Suprapubic skin (tissue), 4 donors: ENCODE data around the gene GMDS.

Source experiments
- POLR2A ChIP-seq, 2 donors: fragments of 450-650 bp; IDR thresholded peaks; one replicate each; pipeline ENCODE4 v1.6.1; 2017; ENCODE audit warnings: antibody characterized with exemption in 2 of 2, mild to moderate bottlenecking in 2 of 2, moderate library complexity in 2 of 2
- POLR2AphosphoS5 ChIP-seq, 3 donors: sonication (generic); formaldehyde crosslinking; IDR thresholded peaks; one replicate each; pipeline ENCODE4 v1.6.1; 2017; ENCODE audit warnings: antibody characterized with exemption in 3 of 3
- TF ChIP-seq, protein P1 (sequence below), 2 donors: fragments of 200-600 bp in 1 of 2; fragments of 450-650 bp in 1 of 2; sonication (generic) in 1 of 2; IDR thresholded peaks; one replicate each; pipeline ENCODE4 v1.5.1; 2016 to 2019; ENCODE audit warnings: antibody characterized with exemption in 2 of 2, mild to moderate bottlenecking in 1 of 2, moderate library complexity in 1 of 2

DNA sequence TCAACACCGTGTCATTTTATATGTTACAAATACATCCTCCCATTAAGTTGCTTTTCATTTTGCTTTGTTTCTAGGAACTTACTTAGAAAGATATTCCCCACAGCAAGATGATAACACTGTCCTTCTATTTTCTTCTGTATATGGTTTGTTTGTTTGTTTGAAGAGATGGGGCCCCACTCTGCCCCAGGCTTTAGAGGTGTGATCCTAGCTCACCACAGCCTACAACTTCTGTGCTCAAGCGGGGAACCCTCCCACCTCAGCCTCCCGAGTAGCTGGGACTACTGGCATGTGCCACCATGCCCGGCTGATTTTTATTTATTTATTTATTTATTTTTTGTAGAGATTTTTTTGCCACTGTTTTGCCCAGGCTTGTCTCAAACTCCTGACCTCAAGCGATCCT lies 14.2 kb upstream of the GMDS start:
- TF ChIP-seq POLR2A (IDR thresholded peaks at IDR 0.05) (no peak), POLR2AphosphoS5 (IDR thresholded peaks at IDR 0.05) (no peak)
- TF ChIP-seq, protein P1, sequence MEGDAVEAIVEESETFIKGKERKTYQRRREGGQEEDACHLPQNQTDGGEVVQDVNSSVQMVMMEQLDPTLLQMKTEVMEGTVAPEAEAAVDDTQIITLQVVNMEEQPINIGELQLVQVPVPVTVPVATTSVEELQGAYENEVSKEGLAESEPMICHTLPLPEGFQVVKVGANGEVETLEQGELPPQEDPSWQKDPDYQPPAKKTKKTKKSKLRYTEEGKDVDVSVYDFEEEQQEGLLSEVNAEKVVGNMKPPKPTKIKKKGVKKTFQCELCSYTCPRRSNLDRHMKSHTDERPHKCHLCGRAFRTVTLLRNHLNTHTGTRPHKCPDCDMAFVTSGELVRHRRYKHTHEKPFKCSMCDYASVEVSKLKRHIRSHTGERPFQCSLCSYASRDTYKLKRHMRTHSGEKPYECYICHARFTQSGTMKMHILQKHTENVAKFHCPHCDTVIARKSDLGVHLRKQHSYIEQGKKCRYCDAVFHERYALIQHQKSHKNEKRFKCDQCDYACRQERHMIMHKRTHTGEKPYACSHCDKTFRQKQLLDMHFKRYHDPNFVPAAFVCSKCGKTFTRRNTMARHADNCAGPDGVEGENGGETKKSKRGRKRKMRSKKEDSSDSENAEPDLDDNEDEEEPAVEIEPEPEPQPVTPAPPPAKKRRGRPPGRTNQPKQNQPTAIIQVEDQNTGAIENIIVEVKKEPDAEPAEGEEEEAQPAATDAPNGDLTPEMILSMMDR (IDR thresholded peaks at IDR 0.05): no peak
